ENCODE results near the gene MLLT3.

DNA sequence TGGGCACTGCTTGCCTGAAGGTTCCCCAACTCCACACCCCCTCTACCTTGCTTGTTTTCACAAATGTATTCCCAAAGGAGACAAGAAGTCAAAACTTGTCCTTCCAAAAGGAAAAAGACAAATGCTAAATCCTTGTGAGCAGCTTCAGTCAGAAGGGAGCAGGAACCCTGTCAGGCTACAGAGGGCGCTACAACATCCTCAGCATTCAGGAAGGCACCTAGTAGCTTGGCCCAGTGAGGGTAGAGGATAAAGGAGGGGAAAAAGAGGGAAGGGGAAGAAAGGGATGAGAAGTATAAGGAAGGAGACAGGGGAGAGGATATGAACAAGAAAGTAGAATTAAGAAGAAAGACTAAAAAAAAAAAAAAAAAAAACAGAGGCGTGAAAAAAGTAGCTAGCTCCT is 97.5 kb downstream of the MLLT3 start:
- no peak for TF ChIP-seq POLR2A (IDR thresholded peaks at IDR 0.05)
- TF ChIP-seq, protein P1, sequence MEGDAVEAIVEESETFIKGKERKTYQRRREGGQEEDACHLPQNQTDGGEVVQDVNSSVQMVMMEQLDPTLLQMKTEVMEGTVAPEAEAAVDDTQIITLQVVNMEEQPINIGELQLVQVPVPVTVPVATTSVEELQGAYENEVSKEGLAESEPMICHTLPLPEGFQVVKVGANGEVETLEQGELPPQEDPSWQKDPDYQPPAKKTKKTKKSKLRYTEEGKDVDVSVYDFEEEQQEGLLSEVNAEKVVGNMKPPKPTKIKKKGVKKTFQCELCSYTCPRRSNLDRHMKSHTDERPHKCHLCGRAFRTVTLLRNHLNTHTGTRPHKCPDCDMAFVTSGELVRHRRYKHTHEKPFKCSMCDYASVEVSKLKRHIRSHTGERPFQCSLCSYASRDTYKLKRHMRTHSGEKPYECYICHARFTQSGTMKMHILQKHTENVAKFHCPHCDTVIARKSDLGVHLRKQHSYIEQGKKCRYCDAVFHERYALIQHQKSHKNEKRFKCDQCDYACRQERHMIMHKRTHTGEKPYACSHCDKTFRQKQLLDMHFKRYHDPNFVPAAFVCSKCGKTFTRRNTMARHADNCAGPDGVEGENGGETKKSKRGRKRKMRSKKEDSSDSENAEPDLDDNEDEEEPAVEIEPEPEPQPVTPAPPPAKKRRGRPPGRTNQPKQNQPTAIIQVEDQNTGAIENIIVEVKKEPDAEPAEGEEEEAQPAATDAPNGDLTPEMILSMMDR (IDR thresholded peaks at IDR 0.05): no peak

Measured in testis (tissue), 2 donors.